Measurements from ENCODE around the gene ZNF407. TPM values are rescaled to one million over a fixed set of nuclear protein-coding genes. Genes with fewer than 3 reads are reported as not detected.

ZNF407 gene
- polyA plus RNA-seq, 2 donors: 2.2 to 2.6 TPM

DNA sequence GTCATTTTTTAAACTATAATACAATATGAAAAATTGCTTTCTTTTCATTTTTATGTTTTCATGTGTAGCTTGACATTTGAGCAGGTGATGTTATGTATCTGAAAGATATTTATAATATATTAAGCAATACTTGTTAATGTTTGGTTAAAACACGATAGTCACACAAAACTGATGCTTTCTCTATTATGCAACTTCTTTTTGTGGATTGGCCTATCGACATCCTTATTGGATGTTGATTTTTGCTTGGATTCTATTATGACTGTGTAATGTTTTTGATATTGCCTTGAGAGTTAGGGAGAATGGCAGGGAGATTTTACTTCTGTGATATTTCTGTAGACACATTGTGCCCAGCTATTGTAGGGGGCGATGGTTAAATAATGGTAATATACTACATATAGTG lies 128.0 kb downstream of the ZNF407 start:
- Histone ChIP-seq H3K4me1 (ENCODE audit: control insufficient read depth in 2 of 2, insufficient read depth in 2 of 2, low read length in 1 of 2) (peaks cover 0 to 2% of the 10 kb centered on the region in 2 donors), H3K4me3 (ENCODE audit: low read depth in 1 of 2, low read length in 2 of 2) (no peak overlapping the region), H3K27me3 (ENCODE audit: control insufficient read depth in 1 of 2, insufficient read depth in 2 of 2, low read length in 2 of 2) (no peaks in the 10 kb centered on the region), H3K27ac (ENCODE audit: low read depth in 2 of 2, low read length in 1 of 2) (no peak overlapping the region), H3K9me3 (ENCODE audit: control insufficient read depth in 2 of 2, insufficient read depth in 1 of 2, low read depth in 1 of 2, low read length in 1 of 2) (no peaks in the 10 kb centered on the region), H3K36me3 (ENCODE audit: control insufficient read depth in 2 of 2, insufficient read depth in 2 of 2, low read length in 1 of 2) (no peaks in the 10 kb centered on the region)
- 90 to 92% methylated on average over 3 of the region's 3 CpGs for WGBS, 2 donors

- Histone ChIP-seq H3K27me3 (ENCODE audit: control insufficient read depth in 1 of 2, insufficient read depth in 2 of 2, low read length in 2 of 2) (no peaks in the 10 kb centered on the region), H3K4me3 (ENCODE audit: low read depth in 1 of 2, low read length in 2 of 2) (no peak overlapping the region), H3K9me3 (ENCODE audit: control insufficient read depth in 2 of 2, insufficient read depth in 1 of 2, low read depth in 1 of 2, low read length in 1 of 2) (no peaks in the 10 kb centered on the region), H3K4me1 (ENCODE audit: control insufficient read depth in 2 of 2, insufficient read depth in 2 of 2, low read length in 1 of 2) (no peaks in the 10 kb centered on the region), H3K36me3 (ENCODE audit: control insufficient read depth in 2 of 2, insufficient read depth in 2 of 2, low read length in 1 of 2) (no peaks in the 10 kb centered on the region), H3K27ac (ENCODE audit: low read depth in 2 of 2, low read length in 1 of 2) (no peak overlapping the region)
- 88 to 96% methylated on average over 5 of the region's 5 CpGs for WGBS, 2 donors
These were observed 130.9 kb downstream of the ZNF407 start for GRCh38 chr18:74728586-74728985.

DNA sequence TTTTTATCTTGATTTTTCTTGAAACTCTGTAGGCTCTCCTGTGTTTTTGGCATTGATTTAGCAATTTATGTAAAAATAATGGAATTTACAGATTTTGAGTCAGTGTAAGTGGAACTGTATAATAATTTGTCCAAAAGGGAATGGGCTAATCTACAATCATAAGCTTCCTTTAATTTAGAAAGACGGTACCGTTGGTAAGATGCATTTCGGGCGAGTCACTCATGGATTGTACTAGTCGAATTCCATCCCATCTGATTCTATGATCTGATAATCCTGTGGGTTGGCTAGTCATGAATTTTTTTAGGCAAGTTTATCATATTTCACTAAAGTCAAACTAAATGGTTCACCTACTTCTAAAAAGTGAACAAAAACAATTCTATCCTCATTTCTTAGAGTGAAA lies 133.4 kb downstream of the ZNF407 start:
- no peaks in the 10 kb centered on the region for H3K9me3 ChIP-seq (ENCODE audit: control insufficient read depth in 2 of 2, insufficient read depth in 1 of 2, low read depth in 1 of 2, low read length in 1 of 2)
- WGBS, 2 donors: 95 to 99% methylated on average over 5 of the region's 5 CpGs
- no peaks in the 10 kb centered on the region for H3K36me3 ChIP-seq (ENCODE audit: control insufficient read depth in 2 of 2, insufficient read depth in 2 of 2, low read length in 1 of 2)
- H3K4me1 ChIP-seq (ENCODE audit: control insufficient read depth in 2 of 2, insufficient read depth in 2 of 2, low read length in 1 of 2): no peaks in the 10 kb centered on the region
- no peak overlapping the region for H3K4me3 ChIP-seq (ENCODE audit: low read depth in 1 of 2, low read length in 2 of 2)
- H3K27me3 ChIP-seq (ENCODE audit: control insufficient read depth in 1 of 2, insufficient read depth in 2 of 2, low read length in 2 of 2): no peaks in the 10 kb centered on the region
- H3K27ac ChIP-seq (ENCODE audit: low read depth in 2 of 2, low read length in 1 of 2): no peak overlapping the region

- 89 to 95% methylated on average over 1 of the region's 1 CpG for WGBS, 2 donors
- H3K9me3 ChIP-seq (ENCODE audit: control insufficient read depth in 2 of 2, insufficient read depth in 1 of 2, low read depth in 1 of 2, low read length in 1 of 2): no peaks in the 10 kb centered on the region
- H3K36me3 ChIP-seq (ENCODE audit: control insufficient read depth in 2 of 2, insufficient read depth in 2 of 2, low read length in 1 of 2): no peaks in the 10 kb centered on the region
- H3K4me1 ChIP-seq (ENCODE audit: control insufficient read depth in 2 of 2, insufficient read depth in 2 of 2, low read length in 1 of 2): no peaks in the 10 kb centered on the region
- H3K4me3 ChIP-seq (ENCODE audit: low read depth in 1 of 2, low read length in 2 of 2): no peak overlapping the region
- no peak overlapping the region for H3K27ac ChIP-seq (ENCODE audit: low read depth in 2 of 2, low read length in 1 of 2)
- H3K27me3 ChIP-seq (ENCODE audit: control insufficient read depth in 1 of 2, insufficient read depth in 2 of 2, low read length in 2 of 2): no peaks in the 10 kb centered on the region
These were observed 134.7 kb downstream of the ZNF407 start for GRCh38 chr18:74732380-74732779.

DNA sequence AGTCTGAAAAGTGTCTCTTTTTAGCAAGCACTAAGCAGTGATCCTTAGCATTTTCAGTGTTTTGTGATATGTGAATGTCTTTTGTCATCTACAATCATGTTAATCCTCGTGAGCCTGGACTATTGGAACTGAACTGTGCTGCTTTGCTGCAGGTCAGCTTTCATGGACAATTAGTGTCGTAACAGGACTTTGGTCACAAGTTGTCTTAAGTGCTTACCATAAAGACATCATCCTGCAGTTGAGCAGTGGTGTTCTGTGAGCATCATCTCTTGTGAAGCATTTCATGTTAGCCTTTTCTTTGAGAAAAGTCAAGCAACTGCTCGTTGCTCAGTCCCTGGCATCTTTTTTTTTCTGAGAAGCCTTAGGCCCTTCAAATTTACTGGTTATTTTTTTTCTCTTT lies 135.9 kb downstream of the ZNF407 start:
- Histone ChIP-seq H3K27me3 (ENCODE audit: control insufficient read depth in 1 of 2, insufficient read depth in 2 of 2, low read length in 2 of 2) (no peaks in the 10 kb centered on the region), H3K4me1 (ENCODE audit: control insufficient read depth in 2 of 2, insufficient read depth in 2 of 2, low read length in 1 of 2) (peaks cover 0 to 2% of the 10 kb centered on the region in 2 donors), H3K9me3 (ENCODE audit: control insufficient read depth in 2 of 2, insufficient read depth in 1 of 2, low read depth in 1 of 2, low read length in 1 of 2) (no peaks in the 10 kb centered on the region), H3K36me3 (ENCODE audit: control insufficient read depth in 2 of 2, insufficient read depth in 2 of 2, low read length in 1 of 2) (no peaks in the 10 kb centered on the region), H3K27ac (ENCODE audit: low read depth in 2 of 2, low read length in 1 of 2) (no peak overlapping the region), H3K4me3 (ENCODE audit: low read depth in 1 of 2, low read length in 2 of 2) (no peak overlapping the region)
- 84 to 86% methylated on average over 3 of the region's 3 CpGs for WGBS, 2 donors

DNA sequence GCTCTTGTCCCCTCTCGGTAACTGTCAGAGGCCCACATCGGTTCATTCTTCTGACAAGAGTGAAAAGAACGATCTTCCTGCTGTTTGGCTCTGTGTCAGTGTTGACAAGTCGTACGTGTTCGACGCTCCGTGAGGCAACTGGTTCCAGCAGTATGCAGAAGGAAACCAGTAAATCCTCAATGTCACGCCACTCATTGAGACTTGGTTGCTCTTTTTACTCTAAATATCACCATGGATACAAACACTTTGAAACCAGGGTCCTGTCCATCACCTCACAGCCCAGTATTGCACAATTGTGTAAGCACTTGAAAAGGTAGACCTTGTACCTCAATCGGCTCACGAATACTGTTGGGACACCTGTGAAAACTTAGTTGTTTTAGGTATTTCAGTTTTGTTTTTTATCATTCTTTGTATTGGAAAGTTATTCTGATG lies 136.4 kb downstream of the ZNF407 start:
- peaks cover 0 to 2% of the 10 kb centered on the region in 2 donors for H3K4me1 ChIP-seq (ENCODE audit: control insufficient read depth in 2 of 2, insufficient read depth in 2 of 2, low read length in 1 of 2)
- 74 to 75% methylated on average over 11 of the region's 11 CpGs for WGBS, 2 donors
- H3K36me3 ChIP-seq (ENCODE audit: control insufficient read depth in 2 of 2, insufficient read depth in 2 of 2, low read length in 1 of 2): no peaks in the 10 kb centered on the region
- H3K9me3 ChIP-seq (ENCODE audit: control insufficient read depth in 2 of 2, insufficient read depth in 1 of 2, low read depth in 1 of 2, low read length in 1 of 2): no peaks in the 10 kb centered on the region
- H3K4me3 ChIP-seq (ENCODE audit: low read depth in 1 of 2, low read length in 2 of 2): no peak overlapping the region
- H3K27me3 ChIP-seq (ENCODE audit: control insufficient read depth in 1 of 2, insufficient read depth in 2 of 2, low read length in 2 of 2): no peaks in the 10 kb centered on the region
- no peak overlapping the region for H3K27ac ChIP-seq (ENCODE audit: low read depth in 2 of 2, low read length in 1 of 2)

GRCh38 chr18:74739926-74740325 lies 142.3 kb downstream of the ZNF407 start:
- peaks cover 0 to 2% of the 10 kb centered on the region in 2 donors for H3K4me1 ChIP-seq (ENCODE audit: control insufficient read depth in 2 of 2, insufficient read depth in 2 of 2, low read length in 1 of 2)
- H3K9me3 ChIP-seq (ENCODE audit: control insufficient read depth in 2 of 2, insufficient read depth in 1 of 2, low read depth in 1 of 2, low read length in 1 of 2): no peaks in the 10 kb centered on the region
- WGBS, 2 donors: 89 to 92% methylated on average over 5 of the region's 5 CpGs
- H3K36me3 ChIP-seq (ENCODE audit: control insufficient read depth in 2 of 2, insufficient read depth in 2 of 2, low read length in 1 of 2): no peaks in the 10 kb centered on the region
- no peak overlapping the region for H3K27ac ChIP-seq (ENCODE audit: low read depth in 2 of 2, low read length in 1 of 2)
- H3K27me3 ChIP-seq (ENCODE audit: control insufficient read depth in 1 of 2, insufficient read depth in 2 of 2, low read length in 2 of 2): no peaks in the 10 kb centered on the region
- H3K4me3 ChIP-seq (ENCODE audit: low read depth in 1 of 2, low read length in 2 of 2): no peak overlapping the region

DNA sequence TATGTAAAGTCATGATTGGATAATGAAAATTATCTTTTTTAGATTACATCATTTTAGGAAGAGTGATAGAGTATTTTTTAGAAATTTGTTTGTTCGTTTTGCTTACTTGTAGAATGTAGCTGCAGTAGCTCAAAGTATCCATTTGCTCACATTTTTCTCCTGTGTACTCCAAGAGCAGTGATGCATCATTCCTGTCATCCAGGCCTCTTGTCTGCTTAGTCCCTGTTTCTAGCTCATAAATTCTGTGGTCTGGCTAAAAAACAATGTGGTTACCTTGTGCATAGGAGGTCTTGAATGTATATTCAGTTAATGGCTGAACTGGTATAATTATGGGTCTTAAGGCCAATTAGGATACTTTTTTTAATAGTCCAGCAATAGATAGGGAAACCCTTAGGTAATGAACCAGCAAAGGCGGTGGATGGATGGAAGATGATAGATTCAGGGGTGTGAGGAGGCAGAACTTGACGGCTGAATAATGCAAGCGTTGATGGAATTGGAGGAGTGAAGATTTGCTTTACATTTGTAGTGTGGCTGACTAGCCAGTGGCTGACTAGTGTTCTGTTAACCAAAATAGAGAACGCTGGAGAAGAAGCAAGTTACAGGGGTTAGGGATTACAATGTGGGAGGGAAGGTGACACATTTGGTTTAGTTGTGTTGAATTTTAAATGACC lies 145.0 kb downstream of the ZNF407 start:
- no peaks in the 10 kb centered on the region for H3K27me3 ChIP-seq (ENCODE audit: control insufficient read depth in 1 of 2, insufficient read depth in 2 of 2, low read length in 2 of 2)
- peaks cover 0 to 2% of the 10 kb centered on the region in 2 donors for H3K4me1 ChIP-seq (ENCODE audit: control insufficient read depth in 2 of 2, insufficient read depth in 2 of 2, low read length in 1 of 2)
- H3K27ac ChIP-seq (ENCODE audit: low read depth in 2 of 2, low read length in 1 of 2): no peak overlapping the region
- H3K36me3 ChIP-seq (ENCODE audit: control insufficient read depth in 2 of 2, insufficient read depth in 2 of 2, low read length in 1 of 2): no peaks in the 10 kb centered on the region
- WGBS, 2 donors: 92 to 94% methylated on average over 5 of the region's 5 CpGs
- H3K4me3 ChIP-seq (ENCODE audit: low read depth in 1 of 2, low read length in 2 of 2): no peak overlapping the region
- no peaks in the 10 kb centered on the region for H3K9me3 ChIP-seq (ENCODE audit: control insufficient read depth in 2 of 2, insufficient read depth in 1 of 2, low read depth in 1 of 2, low read length in 1 of 2)

DNA sequence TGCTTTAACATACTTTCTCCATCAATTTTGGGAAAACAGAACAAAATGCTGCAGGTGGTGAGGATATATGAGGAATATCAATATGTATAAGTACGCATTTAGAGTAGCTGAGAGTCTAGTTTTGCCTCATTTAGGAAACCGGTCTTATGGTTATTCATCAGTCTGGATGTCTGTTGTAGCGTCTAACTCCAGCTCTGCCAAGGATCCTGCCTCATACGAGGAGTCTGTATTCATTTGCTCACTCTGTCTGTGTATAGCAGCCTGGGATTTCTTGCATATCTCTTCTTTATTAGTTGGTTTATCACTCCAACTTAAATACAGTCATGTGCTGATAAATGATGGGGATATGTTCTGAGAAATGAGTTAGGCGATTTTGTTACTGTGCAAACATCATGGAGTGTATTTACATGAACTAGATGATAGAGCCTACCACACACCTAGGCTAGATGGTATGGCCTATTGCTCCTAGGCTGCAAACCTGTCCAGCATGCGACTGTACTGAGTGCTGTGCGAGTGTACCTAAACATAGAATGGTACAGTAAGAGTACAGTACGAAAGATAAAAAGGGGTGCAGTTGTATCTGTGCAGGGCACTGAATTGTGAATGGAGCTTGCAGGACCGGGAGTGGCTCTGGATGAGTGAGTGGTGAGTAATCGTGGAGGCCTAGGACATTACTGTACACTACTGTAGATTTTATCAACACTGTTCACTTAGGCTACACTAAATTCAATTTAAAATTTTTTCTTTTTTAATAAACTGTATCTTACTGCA lies 148.1 kb downstream of the ZNF407 start:
- Histone ChIP-seq H3K9me3 (ENCODE audit: control insufficient read depth in 2 of 2, insufficient read depth in 1 of 2, low read depth in 1 of 2, low read length in 1 of 2) (no peaks in the 10 kb centered on the region), H3K4me1 (ENCODE audit: control insufficient read depth in 2 of 2, insufficient read depth in 2 of 2, low read length in 1 of 2) (no peaks in the 10 kb centered on the region), H3K27me3 (ENCODE audit: control insufficient read depth in 1 of 2, insufficient read depth in 2 of 2, low read length in 2 of 2) (no peaks in the 10 kb centered on the region), H3K36me3 (ENCODE audit: control insufficient read depth in 2 of 2, insufficient read depth in 2 of 2, low read length in 1 of 2) (no peaks in the 10 kb centered on the region), H3K27ac (ENCODE audit: low read depth in 2 of 2, low read length in 1 of 2) (no peak overlapping the region), H3K4me3 (ENCODE audit: low read depth in 1 of 2, low read length in 2 of 2) (no peak overlapping the region)
- WGBS, 2 donors: 84 to 87% methylated on average over 10 of the region's 10 CpGs

DNA sequence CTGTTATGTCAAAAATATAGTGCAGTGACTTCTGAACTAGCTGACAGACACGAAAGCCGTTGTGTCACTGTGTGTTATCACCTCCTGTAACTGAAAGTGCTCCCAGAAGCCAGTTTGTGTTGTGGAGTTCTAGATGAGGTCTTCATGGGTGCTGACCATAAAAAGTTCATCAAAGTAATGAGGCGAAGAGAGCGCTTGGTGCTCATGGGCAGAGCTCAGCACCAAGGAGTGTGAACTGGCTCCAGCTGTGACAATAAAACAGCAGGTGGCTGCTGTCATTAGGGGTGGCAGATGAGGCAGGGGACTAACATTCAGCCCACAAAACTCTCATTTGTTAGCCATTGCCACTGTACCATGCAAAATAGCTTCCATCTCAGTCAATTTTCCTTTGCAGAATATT lies 151.1 kb downstream of the ZNF407 start:
- 93 to 94% methylated on average over 4 of the region's 4 CpGs for WGBS, 2 donors
- H3K9me3 ChIP-seq (ENCODE audit: control insufficient read depth in 2 of 2, insufficient read depth in 1 of 2, low read depth in 1 of 2, low read length in 1 of 2): no peaks in the 10 kb centered on the region
- H3K4me3 ChIP-seq (ENCODE audit: low read depth in 1 of 2, low read length in 2 of 2): no peak overlapping the region
- H3K4me1 ChIP-seq (ENCODE audit: control insufficient read depth in 2 of 2, insufficient read depth in 2 of 2, low read length in 1 of 2): no peaks in the 10 kb centered on the region
- no peaks in the 10 kb centered on the region for H3K27me3 ChIP-seq (ENCODE audit: control insufficient read depth in 1 of 2, insufficient read depth in 2 of 2, low read length in 2 of 2)
- H3K27ac ChIP-seq (ENCODE audit: low read depth in 2 of 2, low read length in 1 of 2): no peak overlapping the region
- no peaks in the 10 kb centered on the region for H3K36me3 ChIP-seq (ENCODE audit: control insufficient read depth in 2 of 2, insufficient read depth in 2 of 2, low read length in 1 of 2)
